ENCODE results near the gene ABCC5. TPM values are rescaled to one million over a fixed set of nuclear protein-coding genes. Genes with fewer than 3 reads are reported as not detected.
A peak's percentile ranks its signal among the peaks of the same experiment; 100 is the strongest.
"Not testable (repeated sequence)": the region's sequence is repeated elsewhere in the genome, so short reads cannot be mapped to it uniquely, and the experiment has no call there.

The ABCC5 gene
- total and polyA plus RNA-seq, 7 donors, result 13.8 to 39.6 (median 22.0) TPM

GRCh38 chr3:183883291-183884096 is 134.2 kb downstream of the ABCC5 start:
- 55 to 56% methylated on average over 16 of the region's 16 CpGs for WGBS, 2 donors
- H3K36me3 ChIP-seq, result no peaks in the 10 kb centered on the region
- H3K27ac ChIP-seq, result peak overlapping the region in 1 of 4 donors; percentile 76
- intact Hi-C loops (cut with DNase I), result no loop called here
- no peaks in the 10 kb centered on the region for H3K27me3 ChIP-seq
- no peak for DNase-seq
- H3K4me3 ChIP-seq, result peak overlapping the region; percentile 76 to 99 (median 84)
- H3K4me1 ChIP-seq, result peaks cover 0 to 27% (median 25%) of the 10 kb centered on the region in 4 donors
- TF ChIP-seq POLR2A (IDR thresholded peaks at IDR 0.05), result no peak
- TF ChIP-seq EP300 (IDR thresholded peaks at IDR 0.05), result no peak
- TF ChIP-seq CTCF (IDR thresholded peaks at IDR 0.05), result no peak
- no peak for TF ChIP-seq POLR2AphosphoS5 (IDR thresholded peaks at IDR 0.05)
- H3K9me3 ChIP-seq, result no peaks in the 10 kb centered on the region

- no peak overlapping the region for H3K4me3 ChIP-seq
- WGBS, 2 donors, result 93% methylated on average over 9 of the region's 9 CpGs
- no peak for TF ChIP-seq POLR2AphosphoS5 (IDR thresholded peaks at IDR 0.05)
- TF ChIP-seq EP300 (IDR thresholded peaks at IDR 0.05), result no peak
- no peak for TF ChIP-seq CTCF (IDR thresholded peaks at IDR 0.05)
- no peak for TF ChIP-seq POLR2A (IDR thresholded peaks at IDR 0.05)
- H3K9me3 ChIP-seq, result no peaks in the 10 kb centered on the region
- intact Hi-C loops (cut with DNase I), result no loop called here
- no peaks in the 10 kb centered on the region for H3K27me3 ChIP-seq
- H3K4me1 ChIP-seq, result peaks cover 0 to 31% (median 20%) of the 10 kb centered on the region in 4 donors
- no peak overlapping the region for H3K27ac ChIP-seq
- H3K36me3 ChIP-seq, result no peaks in the 10 kb centered on the region
- no peak for DNase-seq
Observed at GRCh38 chr3:183880121-183880520, 137.6 kb downstream of the ABCC5 start.

GRCh38 chr3:183879243-183879642 is 138.4 kb downstream of the ABCC5 start:
- H3K4me1 ChIP-seq, result peaks cover 0 to 28% (median 18%) of the 10 kb centered on the region in 4 donors
- no peak overlapping the region for H3K4me3 ChIP-seq
- H3K36me3 ChIP-seq, result no peaks in the 10 kb centered on the region
- TF ChIP-seq CTCF (IDR thresholded peaks at IDR 0.05), result no peak
- TF ChIP-seq POLR2A (IDR thresholded peaks at IDR 0.05), result no peak
- TF ChIP-seq POLR2AphosphoS5 (IDR thresholded peaks at IDR 0.05), result no peak
- DNase-seq, result no peak
- no peak overlapping the region for H3K27ac ChIP-seq
- 95 to 96% methylated on average over 2 of the region's 2 CpGs for WGBS, 2 donors
- H3K9me3 ChIP-seq, result no peaks in the 10 kb centered on the region
- H3K27me3 ChIP-seq, result no peaks in the 10 kb centered on the region
- intact Hi-C loops (cut with DNase I), result no loop called here

- no peak for DNase-seq
- TF ChIP-seq CTCF (IDR thresholded peaks at IDR 0.05) (no peak), EP300 (IDR thresholded peaks at IDR 0.05) (no peak), POLR2A (IDR thresholded peaks at IDR 0.05) (no peak), POLR2AphosphoS5 (IDR thresholded peaks at IDR 0.05) (no peak)
- Histone ChIP-seq H3K4me3 (no peak overlapping the region), H3K4me1 (peaks cover 0 to 16% (median 8%) of the 10 kb centered on the region in 4 donors), H3K36me3 (no peaks in the 10 kb centered on the region), H3K27me3 (no peaks in the 10 kb centered on the region), H3K27ac (peak overlapping the region in 1 of 4 donors; percentile 16), H3K9me3 (no peaks in the 10 kb centered on the region)
- WGBS, 2 donors, result 80 to 92% methylated on average over 8 of the region's 8 CpGs
- intact Hi-C loops (cut with DNase I), result no loop called here
Observed at GRCh38 chr3:183878071-183878470, 139.6 kb downstream of the ABCC5 start.

- H3K4me1 ChIP-seq; H3K27ac ChIP-seq; H3K27me3 ChIP-seq; H3K9me3 ChIP-seq; intact Hi-C loops (cut with DNase I); DNase-seq; H3K36me3 ChIP-seq; H3K4me3 ChIP-seq: not testable (repeated sequence)
- WGBS, 2 donors, result 81 to 82% methylated on average over 5 of the region's 5 CpGs
Observed at GRCh38 chr3:183877227-183877626, 140.5 kb downstream of the ABCC5 start.
